HG03439 (cell line): ENCODE results near the gene SORCS2.

ENCODE experiments used
- ATAC-seq: cut with Tn5 transposase; IDR thresholded peaks from one replicate; pipeline ENCODE4 v1.9.1; 2021; ENCODE audit warnings: mild to moderate bottlenecking, moderate library complexity; ENCODE audit not compliant: unreplicated experiment

The SORCS2 gene

DNA sequence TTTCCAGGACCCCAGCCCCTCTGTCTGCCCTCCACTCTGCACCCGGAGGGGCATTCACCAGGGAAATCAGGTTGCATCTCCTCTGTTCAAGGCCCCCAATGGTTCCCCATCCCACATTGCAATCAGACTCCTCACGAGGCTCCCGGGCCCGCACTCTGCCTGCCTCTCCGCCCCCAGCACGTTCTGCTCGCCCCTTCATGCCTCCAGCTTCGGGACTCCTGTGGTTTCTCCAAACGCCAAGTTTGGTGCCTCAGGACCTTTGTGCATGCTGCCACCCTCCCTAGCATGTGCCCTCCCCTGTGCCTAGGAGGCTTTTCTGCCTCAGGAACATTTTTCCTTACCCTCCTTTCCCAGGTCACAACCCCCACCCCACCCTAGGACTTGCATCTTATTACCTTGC, 426.0 kb downstream of the SORCS2 start:
- no peak for ATAC-seq

DNA sequence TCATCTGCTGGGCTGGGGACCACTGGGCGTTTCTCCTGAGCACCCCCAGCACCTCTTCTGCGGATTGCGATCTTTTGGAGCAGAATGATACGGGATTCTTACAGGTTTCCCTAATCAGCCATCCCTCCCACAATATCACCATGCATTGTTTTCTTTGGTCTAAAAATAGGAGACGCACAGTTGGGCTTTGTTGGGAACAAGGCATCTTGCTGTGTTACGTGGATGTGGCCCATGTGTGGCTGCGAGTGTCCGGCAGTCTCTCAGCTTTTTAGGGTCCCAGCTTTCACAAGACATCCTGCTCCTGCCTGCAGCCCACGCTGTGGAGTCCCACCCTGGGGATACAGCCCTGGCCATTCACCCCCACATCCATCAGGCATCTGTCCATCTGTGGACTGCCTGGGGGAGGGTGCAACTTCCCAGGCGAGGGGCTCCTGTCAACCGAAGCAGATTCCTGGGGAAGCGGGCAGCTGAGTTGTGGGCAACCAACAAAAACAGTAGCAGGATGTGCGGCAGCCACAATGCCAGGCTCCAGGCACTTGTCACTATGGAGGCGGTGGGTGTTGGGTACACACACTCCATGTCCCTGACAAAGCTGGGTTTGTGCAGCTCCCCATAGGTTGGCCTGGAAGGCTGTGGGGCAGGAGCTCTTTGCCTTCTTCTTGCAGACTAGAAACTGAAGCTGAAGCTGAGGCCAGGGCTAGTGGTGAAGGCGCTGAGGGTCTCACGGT, 427.9 kb downstream of the SORCS2 start:
- ATAC-seq, result no peak

DNA sequence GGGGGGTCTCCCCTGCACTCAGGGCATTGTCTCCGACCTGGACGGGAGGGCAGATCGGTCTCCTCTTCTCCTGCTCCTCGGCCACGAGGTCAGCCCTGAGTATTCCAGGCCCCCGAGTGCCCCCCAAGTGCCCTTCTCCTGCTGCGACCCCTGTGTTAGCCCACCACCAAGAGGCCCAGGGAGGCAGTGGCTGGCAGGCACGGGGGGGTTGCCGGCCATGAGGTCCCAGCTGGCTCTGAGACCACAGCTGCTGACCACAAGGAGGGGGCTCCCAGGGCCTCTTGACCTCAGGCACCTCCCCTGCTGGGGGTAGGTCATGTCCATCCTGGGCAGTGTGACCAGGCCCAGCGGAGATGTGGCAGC, 428.5 kb downstream of the SORCS2 start:
- no peak for ATAC-seq

DNA sequence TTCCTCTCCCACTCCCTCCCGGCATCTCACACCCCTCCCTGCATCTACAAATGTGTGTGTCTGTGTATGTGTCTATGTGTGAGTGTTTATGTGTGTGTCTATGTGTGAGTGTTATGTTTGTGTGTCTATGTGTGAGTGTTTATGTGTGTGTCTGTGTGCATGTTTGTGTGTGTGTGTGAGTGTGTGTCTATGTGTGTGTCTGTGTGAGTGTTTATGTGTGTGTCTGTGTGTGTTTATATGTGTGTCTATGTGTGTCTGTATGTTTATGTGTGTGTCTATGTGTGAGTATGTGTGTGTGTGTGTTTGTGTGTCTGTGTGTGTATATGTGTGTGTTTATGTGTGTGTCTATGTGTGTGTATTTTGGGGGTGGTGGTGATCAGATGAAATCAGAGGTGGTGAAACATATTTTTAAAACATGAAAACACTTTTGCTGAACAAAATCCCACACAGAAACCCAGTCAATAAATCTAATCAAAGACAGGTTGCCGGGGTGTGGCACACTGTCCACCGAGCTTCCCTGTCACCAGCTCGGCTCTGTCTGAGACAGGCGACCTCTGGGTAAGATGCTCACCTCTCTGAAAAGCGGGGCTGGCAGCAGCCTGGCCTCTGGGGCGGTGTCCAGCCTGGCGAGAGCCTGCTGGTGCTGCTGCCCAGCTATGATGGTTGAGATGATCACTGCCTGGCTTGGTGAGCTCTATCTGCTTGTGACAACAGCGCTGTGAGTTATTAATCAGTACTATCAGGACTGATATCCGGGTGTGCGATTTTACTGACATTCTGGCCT, 429.1 kb downstream of the SORCS2 start:
- ATAC-seq, result no peak

DNA sequence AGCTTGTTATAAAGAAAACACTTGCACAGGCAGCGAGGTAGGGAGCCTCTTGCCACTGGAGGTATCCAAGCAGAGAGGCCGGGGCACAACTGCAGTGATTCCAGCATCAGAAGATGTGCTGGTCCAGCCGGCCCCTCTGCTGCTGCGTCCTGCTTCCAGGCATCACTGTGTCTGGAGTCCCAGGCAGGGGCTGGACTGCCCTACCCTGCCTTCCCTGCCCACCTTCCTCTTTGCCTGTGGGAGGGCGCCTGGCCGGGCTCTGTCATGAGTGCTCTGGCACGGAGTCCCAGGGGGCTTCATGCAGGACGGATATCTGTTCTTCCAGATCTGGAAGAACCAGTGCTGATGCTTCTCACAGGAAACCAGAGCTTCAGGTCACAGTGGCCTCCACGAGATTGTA, 430.0 kb downstream of the SORCS2 start:
- ATAC-seq, result no peak

DNA sequence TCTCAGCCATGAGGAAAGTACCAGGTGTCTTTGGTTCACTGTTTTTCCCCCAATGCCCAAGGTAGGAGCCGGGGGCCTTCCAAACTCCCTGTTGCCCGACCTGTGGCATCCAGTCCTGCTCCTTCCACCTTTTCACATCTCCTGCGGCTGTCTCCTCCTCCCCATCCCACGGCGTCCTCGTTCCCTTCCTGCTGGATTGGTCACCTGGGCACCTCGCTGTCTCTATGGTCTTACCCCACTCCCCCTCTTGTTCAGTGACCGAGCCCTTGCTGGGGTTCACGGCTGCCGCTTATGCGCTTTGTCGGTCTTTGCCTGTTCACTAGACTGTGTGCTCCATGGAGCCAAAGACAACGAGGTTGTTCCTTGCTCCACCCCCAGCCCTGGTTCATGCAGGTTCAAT, 431.1 kb downstream of the SORCS2 start:
- no peak for ATAC-seq

DNA sequence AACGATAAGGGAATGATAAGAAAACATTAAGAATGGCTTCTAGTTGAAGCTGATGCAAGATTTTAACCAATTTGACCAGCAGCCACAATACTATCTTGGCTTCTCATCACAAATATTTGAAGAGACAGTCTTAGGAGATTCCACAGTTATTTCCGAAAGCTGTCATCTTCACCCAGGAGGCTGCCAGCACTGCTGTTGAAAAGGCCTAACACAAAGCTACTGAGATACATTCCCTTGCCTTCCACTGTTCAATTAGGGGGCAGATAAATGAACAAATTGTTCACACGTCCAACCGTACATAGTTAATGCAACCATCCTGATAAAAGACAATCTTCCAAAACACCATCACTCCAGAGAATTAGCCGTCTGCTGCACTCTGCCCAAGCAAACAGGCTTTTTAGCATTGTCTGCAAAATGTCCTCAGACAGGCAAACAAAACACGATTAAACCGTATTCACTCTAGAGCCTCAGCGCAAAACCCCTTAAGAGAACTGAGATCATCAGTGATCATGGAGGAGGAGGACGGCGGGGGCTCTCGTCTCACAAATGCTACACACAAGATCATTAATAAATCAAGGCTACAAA, 432.1 kb downstream of the SORCS2 start:
- ATAC-seq, result no peak

DNA sequence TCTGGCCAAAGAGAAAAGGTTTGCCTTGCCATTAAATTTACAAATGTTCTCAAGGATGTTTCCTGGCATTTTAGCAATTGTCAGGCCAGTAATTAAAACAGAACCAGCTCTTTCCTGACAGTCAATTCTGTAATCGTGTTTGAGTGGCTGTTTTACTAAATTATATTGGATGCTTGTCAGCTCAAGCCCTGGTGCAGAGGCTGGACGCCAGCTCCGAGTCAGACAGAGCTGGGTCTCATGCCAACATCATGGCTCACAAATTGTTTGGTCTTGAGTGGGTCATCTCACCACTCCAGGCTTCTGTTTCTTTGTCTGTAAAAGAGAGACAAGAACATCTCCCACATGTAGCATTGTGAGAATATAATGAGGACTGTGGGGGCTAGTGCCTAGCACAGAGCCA, 432.7 kb downstream of the SORCS2 start:
- ATAC-seq, result no peak

DNA sequence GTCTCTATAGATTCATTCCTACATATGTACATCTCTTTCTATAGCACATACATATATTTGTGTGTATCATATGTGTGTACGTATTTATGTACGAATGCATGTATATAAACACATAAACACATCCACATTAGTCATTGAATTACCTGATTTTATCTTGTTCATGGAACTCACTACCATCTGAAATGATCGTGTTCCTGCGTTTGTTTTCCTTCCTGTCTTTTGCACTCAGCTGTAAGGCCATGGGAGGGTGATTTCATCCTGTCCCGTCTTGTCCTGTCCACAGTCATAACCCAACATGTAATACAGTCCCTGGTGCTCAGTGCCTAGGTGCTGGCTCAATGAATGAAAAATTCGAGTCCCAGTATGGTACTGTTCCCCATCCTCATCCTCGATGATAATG, 434.2 kb downstream of the SORCS2 start:
- no peak for ATAC-seq

DNA sequence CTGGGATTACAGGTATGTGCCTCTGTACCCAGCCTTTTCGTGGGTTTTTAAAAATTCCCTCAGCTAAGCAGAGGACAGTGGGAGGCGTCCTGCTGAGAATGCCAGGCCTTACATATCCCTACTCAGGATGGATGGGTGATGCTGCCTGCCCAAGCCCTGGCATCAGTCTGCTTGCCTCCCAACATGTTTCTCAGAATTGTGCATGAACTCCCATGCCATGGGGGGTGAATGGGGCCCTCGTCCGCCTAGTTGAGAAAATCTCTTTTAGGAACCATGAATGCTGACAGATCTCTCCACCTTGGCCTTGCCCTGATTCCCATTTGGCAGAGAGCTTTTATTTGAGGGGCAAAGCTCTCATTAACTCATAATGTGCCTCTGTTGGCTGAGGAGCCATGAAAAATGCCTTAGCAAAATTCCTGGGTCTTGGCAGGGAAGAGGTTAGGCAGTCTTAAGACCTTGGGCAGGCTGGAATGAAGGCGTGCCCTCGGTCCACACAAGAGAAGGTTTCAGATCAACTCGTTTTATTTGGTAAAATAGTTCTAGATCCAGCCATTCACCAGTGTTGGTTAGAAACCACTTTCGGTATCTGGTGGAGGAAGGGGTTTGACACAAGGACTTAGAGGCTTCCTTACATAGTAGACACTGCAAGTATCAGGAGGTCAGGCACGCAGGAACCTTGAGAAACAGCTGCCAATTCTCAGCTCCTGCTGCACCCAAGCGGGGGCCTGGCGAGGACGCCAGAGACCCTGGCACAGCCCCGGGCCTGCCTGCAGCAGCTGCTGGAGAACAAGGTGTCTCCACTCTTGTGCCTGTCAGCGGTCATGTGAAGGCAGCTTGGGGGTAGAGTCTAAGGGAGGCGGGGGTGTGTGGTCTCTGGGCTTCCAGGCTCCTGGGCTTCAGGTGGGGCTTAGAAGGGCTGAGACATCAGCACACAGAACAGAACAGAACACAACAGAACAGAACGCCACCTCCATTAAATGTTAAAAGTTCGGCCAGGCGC, 435.2 kb downstream of the SORCS2 start:
- no peak for ATAC-seq

DNA sequence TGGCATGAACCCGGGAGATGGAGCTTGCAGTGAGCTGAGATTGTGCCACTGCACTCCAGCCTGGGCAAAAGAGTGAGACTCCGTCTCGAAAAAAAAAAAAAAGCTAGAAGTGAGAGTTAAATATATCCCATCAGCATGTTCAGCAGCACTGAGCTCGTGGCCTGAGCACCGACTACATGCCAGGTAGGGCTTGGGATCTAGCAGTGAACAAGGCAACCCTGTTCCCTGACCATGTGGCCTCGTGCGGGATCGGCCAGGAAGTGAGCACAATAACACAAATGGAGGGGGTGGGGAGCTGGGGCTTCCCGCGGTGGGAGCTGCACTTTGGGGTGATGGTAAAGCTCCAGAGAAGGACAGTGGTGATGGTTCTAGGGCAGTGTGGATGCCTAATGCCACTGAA, 436.1 kb downstream of the SORCS2 start:
- ATAC-seq, result no peak

DNA sequence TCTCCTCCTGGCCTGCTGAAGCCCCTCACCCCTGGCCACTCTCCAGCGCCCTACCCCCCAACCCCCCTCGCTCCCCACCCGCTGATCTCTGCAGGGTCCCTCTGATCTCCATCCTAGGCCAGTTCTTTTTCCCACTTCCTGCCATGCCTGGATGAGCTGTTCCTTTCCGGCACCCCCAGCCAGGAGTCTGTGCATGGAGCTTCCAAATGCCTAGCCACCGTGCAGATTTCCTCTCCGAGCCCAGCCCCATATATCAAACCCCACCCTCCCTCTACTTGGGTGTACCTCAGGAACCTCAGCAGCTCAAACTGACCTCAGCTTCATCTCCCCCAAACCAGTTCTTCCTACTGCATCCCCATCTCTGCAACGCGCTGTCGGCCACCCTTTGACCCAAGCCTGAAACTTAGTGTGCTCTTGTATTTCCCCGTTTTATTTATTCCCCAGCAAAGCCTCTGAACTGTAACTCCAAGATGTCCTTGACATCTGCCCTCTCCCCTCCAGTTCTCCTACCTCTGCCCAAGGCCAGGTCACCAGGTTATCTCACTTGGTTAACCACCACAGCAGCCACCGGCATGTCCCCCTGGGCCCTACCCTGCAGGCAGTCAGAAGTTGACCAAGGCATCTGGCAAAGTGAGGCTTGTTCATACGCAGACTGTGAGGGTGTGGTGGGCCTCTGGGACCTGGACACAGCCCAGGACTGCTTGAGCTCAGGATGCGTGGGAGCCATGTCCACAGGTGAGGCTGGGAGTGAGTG, 437.3 kb downstream of the SORCS2 start:
- no peak for ATAC-seq

DNA sequence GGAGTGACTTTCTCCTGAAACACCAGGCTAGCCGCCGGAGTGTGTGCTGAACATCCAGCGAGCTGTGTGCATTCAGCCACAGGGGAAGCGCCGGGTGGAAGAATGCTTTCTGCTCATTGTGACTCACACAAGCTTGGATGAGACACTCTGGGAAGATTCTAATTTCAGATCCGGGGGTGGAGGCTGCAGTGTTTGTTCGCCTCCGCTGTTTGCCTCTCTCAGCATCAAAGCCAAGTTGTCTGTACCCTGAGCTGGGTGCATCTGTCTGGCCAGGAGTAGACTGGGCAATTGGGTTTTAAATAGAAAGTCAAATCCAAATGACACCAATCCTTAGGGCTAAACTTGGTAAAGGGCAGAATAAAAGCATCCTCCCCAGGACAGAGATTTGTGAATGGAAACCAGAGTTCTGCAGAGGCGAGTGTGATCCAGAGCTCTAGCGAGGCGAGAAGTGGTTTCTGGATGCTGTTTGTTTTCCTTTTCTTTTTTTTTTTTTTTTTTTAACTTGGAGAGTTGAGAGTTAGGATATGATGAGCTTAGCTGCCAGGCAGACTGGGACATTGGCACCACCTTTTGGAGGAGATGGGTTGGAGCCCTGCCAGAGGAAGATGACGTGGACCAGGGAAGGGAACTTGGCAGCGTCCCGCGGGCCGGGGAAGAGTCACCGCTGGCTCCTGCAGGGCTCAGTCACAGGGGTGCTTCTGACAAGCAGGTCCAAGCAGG, 438.4 kb downstream of the SORCS2 start:
- ATAC-seq, result no peak

DNA sequence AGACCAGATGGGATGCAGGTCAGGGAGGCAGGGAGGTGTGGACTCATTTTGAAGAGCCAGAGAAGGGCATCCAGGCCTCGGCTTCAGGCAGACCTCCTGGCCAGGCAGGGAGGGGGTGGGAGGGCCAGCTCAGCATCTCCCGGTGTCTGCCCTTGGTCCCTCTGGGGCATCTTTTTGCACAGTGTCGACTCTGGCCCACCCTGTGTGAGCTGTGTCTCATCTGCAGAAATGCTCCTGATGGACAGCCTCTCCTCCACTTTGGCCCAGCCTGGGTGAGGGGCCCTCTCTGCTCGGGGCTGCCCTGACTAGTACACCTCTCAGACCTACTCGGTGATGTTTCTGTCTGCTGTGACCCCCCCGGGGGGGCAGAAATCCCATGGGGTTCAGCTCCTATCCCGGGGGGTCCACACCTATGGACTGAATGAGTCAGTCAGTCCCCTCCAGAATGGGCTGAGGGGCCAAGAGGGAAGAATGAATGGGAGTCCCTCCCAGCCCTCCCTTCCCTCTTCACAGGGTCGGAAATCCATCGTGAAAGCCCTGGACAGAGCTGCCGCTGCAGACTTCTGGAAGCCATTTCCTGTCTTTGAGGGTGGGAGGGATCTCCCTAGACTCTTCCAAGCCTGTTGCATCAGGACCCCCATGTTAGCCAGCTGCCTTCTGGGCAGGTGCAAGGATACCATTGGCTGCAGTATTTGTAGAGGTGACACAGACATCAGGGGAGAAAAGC, 439.1 kb downstream of the SORCS2 start:
- no peak for ATAC-seq

DNA sequence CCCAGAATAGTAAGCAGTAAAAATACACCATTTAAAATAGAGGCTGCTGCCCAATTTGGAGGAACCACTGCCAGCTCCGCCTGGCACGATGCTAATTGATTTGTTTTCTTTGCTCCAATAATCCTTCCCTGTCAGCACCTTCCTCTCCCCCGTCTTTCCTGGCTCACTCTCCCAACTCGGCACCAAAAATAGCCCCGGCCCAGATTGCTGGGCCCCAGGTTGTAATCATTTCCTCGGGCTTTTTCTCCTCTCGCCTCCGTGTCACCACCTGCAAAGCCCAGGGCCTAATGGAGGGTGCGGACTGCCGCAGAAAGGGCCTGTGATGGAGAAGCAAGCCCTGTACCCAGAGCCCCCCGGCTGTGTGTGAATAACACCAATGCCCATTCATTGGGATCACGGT, 440.0 kb downstream of the SORCS2 start:
- no peak for ATAC-seq

DNA sequence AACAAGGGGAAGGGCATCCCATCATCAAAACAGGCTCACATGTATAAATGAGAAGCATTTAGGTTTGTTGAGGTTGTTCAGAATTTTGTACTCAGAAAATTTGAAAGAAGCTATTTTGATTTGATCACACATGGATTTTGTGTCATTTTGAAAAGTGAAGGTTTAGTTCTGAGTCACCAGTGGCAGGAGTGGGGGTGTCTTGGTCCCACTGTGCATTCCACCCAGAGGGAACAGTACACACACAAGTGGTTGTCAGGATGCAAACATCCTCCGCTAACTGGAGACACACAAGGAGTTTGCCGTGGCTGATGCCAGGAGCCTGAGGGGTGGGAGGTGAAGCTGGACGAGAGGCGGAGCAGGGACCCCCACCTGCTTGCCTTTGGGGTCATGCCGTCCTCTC, 440.6 kb downstream of the SORCS2 start:
- no peak for ATAC-seq

DNA sequence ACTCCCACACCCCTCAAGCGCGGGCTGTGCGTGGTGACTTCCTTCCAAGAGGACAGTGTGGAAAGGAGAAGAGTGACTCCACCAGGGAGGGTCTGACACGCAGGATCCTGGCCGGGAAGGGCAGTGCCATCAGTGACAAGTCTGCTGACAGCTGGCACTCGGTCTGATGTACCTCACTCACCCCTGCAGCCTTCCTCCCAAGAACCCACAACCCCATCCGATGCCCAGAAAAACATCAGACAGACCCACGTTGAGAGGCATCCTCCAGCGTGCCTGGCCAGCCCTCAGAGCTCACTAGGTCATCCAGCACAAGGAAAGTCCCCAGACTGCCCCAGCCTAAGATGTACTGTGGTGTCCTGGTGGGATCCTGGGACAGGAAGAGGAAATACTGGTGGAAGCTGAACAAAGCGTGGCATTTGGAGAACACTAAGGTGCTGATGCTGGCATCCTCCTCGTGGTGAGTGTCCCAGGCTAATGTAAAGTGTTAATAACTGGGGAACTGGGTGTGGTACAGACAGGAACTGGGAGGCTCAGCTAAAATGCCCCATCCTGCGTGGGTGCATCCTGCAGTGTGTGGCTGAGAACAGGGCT, 442.4 kb downstream of the SORCS2 start:
- no peak for ATAC-seq

DNA sequence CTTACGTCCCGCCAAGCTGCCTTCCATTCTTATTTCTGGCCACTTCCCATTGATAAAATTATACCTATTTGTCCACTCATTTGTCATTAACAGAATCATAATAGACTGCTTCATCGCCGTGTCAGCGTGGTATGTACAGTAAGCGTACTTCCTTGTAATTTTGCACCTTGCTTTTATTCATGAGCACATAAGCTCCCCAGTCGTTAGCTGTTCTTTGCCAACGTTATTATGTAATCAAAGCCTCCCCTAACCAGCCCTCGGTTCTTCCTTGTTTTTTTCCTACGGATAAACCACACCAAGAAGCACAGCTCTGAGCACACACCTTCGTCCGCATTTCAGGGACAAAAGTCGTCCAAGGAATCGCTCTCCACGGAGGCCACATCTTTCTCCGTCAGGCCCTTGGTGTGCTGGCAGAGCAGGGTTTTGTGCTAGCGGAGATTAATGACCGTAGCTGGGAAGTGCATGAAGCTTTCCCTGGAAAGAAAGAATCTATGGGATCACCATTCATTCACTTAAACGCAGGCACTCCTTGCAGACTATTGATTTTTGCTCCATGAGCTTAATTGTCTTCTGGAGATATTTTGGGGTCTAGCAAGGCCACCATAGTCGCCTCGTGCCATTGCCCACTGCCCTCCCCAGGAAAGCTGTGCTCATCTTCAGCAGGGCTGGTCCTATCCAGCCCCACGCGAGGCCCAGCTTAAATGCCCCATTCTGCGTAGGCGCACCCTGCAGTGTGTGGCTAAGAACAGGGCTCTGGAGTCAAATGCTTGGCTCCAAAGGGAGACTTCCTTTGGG, 443.3 kb downstream of the SORCS2 start:
- no peak for ATAC-seq
